NCI-H1417 treated with DMSO at 0.1 percent for 48 hours (cell line): ENCODE measurements around the gene ABCC1.
"Not testable (repeated sequence)": the region's sequence is repeated elsewhere in the genome, so short reads cannot be mapped to it uniquely, and the experiment has no call there.

Experiments used
- DNase-seq: peaks from one replicate; lab custom pipeline; 2025; lab: John Stamatoyannopoulos, UW

Gene ABCC1

GRCh38 chr16:16190546-16190945 is 241.1 kb downstream of the ABCC1 start:
- DNase-seq = no peak

GRCh38 chr16:16190966-16191365 is 241.6 kb downstream of the ABCC1 start:
- DNase-seq = not testable (repeated sequence)

GRCh38 chr16:16191493-16192167 is 242.2 kb downstream of the ABCC1 start:
- DNase-seq = no peak
